A549 (cell line): ENCODE measurements around the gene ARSJ.

Experiments used
- BHLHE40 ChIP-seq: IDR thresholded peaks from 2 replicates; pipeline ENCODE4 v1.6.1; 2012; ENCODE audit warnings: low read depth, low read length, inconsistent platforms
- FOSB ChIP-seq: fragments of 250-450 bp; sonication (Bioruptor Pico); IDR thresholded peaks from 2 replicates; pipeline ENCODE4 v1.5.0; 2020; ENCODE audit warnings: mild to moderate bottlenecking, moderate library complexity
- PHF8 ChIP-seq: fragments of 200-600 bp; sonication (generic); IDR thresholded peaks from 2 replicates; pipeline ENCODE4 v1.6.1; 2016; ENCODE audit warnings: low read depth, mild to moderate bottlenecking, antibody characterized with exemption, moderate library complexity, borderline replicate concordance
- POLR2A ChIP-seq: IDR thresholded peaks from 2 replicates; pipeline ENCODE4 v1.6.1; 2012; ENCODE audit warnings: mild to moderate bottlenecking, low read length
- TF ChIP-seq, protein P1 (sequence below): fragments of 450-650 bp; IDR thresholded peaks from 2 replicates; pipeline ENCODE4 v1.6.1; 2014; ENCODE audit warnings: antibody characterized with exemption
- TF ChIP-seq, protein P2 (sequence below): fragments of >200 bp; sonication (Bioruptor Twin); formaldehyde crosslinking; IDR thresholded peaks from 3 replicates; pipeline ENCODE4 v1.5.1; 2016
- TF ChIP-seq, protein P3 (sequence below): IDR thresholded peaks from 2 replicates; pipeline ENCODE4 v1.6.1; 2012

DNA sequence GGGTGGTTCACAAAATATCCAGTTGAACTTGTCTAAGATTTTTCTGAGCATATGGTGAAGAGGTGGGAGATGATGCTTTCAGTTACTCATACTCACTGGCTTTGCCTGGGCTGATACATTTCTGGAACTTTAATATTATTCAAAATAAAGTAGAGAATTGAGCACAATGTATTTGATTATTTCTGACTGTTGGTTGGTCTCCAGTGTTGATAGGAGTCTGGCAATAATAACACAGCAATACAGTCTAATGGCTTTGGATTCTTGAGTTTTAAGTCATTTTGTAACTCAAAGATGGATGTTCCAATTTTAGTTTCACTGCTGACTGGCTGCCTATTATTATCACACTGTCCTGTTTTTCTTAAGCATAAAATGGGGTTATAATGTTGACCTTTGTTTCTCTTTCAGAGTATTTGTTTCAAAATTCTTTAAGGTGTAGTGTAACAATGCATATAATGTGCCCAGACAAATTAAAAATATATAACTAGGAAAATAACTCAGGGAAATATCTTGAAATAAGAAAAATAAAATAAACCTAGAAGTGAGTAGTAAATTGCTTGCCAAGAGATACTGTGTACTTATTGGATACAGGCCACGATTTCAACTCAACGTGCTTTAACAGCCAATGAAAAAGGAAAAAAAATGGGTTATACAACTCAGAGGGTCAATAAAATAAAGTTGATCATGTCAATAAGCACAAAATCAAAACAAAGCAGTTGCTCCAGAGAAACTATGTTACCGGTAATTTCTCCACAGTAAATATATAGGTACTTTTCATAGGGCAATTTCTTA, 99.0 kb downstream of the ARSJ start:
- TF ChIP-seq, protein P1, sequence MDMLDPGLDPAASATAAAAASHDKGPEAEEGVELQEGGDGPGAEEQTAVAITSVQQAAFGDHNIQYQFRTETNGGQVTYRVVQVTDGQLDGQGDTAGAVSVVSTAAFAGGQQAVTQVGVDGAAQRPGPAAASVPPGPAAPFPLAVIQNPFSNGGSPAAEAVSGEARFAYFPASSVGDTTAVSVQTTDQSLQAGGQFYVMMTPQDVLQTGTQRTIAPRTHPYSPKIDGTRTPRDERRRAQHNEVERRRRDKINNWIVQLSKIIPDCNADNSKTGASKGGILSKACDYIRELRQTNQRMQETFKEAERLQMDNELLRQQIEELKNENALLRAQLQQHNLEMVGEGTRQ: no peak
- TF ChIP-seq FOSB (CRISPR knock-in tag) (no peak), POLR2A (no peak), BHLHE40 (no peak), PHF8 (no peak)
- TF ChIP-seq, protein P2, sequence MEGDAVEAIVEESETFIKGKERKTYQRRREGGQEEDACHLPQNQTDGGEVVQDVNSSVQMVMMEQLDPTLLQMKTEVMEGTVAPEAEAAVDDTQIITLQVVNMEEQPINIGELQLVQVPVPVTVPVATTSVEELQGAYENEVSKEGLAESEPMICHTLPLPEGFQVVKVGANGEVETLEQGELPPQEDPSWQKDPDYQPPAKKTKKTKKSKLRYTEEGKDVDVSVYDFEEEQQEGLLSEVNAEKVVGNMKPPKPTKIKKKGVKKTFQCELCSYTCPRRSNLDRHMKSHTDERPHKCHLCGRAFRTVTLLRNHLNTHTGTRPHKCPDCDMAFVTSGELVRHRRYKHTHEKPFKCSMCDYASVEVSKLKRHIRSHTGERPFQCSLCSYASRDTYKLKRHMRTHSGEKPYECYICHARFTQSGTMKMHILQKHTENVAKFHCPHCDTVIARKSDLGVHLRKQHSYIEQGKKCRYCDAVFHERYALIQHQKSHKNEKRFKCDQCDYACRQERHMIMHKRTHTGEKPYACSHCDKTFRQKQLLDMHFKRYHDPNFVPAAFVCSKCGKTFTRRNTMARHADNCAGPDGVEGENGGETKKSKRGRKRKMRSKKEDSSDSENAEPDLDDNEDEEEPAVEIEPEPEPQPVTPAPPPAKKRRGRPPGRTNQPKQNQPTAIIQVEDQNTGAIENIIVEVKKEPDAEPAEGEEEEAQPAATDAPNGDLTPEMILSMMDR: no peak
- TF ChIP-seq, protein P3, sequence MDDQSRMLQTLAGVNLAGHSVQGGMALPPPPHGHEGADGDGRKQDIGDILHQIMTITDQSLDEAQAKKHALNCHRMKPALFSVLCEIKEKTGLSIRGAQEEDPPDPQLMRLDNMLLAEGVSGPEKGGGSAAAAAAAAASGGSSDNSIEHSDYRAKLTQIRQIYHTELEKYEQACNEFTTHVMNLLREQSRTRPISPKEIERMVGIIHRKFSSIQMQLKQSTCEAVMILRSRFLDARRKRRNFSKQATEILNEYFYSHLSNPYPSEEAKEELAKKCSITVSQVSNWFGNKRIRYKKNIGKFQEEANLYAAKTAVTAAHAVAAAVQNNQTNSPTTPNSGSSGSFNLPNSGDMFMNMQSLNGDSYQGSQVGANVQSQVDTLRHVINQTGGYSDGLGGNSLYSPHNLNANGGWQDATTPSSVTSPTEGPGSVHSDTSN: no peak
